Measurements from ENCODE around the gene LPCAT1. TPM values are rescaled to one million over a fixed set of nuclear protein-coding genes. Genes with fewer than 3 reads are reported as not detected.

The LPCAT1 gene
- total and polyA plus RNA-seq, 2 donors (not counting 3 experiments of a cell fraction or from before 2014, with no cell fraction given), result 28.9 to 57.2 TPM

DNA sequence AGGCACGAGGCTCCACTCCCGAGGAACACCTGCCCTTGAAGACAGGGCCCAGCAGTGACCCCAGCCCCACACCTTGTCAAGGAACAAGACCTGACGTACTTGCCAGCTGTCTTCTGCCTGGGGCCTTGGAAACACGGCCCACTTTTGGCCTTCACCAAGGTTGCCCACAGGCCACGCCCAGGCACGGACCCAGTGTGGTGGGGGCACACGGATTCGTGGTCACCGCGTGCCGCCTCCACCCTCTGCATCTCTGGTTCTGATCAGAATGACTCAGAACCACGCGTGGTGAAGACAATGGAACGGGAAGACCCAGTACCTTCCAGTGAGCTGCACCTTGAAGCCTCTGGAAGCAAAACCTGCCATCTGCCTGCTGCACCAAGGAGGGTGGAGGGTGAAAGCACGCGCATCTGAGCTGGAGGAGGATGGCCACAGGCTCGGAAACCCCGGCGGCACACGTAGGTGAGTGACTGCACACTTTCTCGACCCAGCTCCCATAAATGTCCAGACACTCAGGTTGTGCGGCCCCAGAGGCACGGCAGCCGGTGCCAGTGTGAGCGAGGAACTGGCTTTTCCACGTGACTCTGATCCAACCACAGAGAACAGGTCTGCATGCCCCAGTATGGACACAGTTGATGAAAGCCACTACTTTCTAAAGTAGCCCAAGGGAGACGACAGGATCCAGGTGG is 36.5 kb downstream of the LPCAT1 start:
- no peaks in the 10 kb centered on the region for H3K9me1 ChIP-seq (replicated peaks; ENCODE audit: control insufficient read depth, extremely low read depth, insufficient read depth, low read length)
- dilution Hi-C loops (cut with MboI; ENCODE audit: extremely low pct_ligation_motif_present, low sequenced_read_pairs) (no loop called here), intact Hi-C loops (cut with micrococcal nuclease) (no loop called here)
- H3K4me3 ChIP-seq (replicated peaks in 1 of 3; ENCODE audit: insufficient read depth in 1 of 3, low read depth in 1 of 3, low read length in 3 of 3), result no peak overlapping the region
- FAIRE-seq, result no peak
- ChIA-PET POLR2A (no interaction called here), CTCF (no interaction called here)
- DNase-seq (ENCODE audit: low read depth, low spot score), result no peak
- H3K79me2 ChIP-seq (ENCODE audit: control insufficient read depth, insufficient read depth, low read length), result no peaks in the 10 kb centered on the region
- no peak overlapping the region for H3K9ac ChIP-seq (replicated peaks; ENCODE audit: extremely low read depth, insufficient read depth, low read length)
- no TSS peak for BruUV-seq (replicated peaks)
- no peak overlapping the region for H3K4me2 ChIP-seq (ENCODE audit: insufficient read depth, low read length)
- H4K20me1 ChIP-seq (replicated peaks; ENCODE audit: control insufficient read depth, extremely low read depth, insufficient read depth, low read length), result no peaks in the 10 kb centered on the region
- H3K4me1 ChIP-seq (ENCODE audit: control insufficient read depth, extremely low read depth, insufficient read depth, low read length), result no peaks in the 10 kb centered on the region
- peaks cover 6 to 29% of the 10 kb centered on the region in 2 experiments for H3K36me3 ChIP-seq (ENCODE audit: control insufficient read depth in 2 of 2, extremely low read depth in 1 of 2, insufficient read depth in 2 of 2, low read length in 2 of 2)
- no peaks in the 10 kb centered on the region for H3K9me3 ChIP-seq (replicated peaks; ENCODE audit: control insufficient read depth, insufficient read depth, low read length)
- TF ChIP-seq POLR2A (IDR thresholded peaks at IDR 0.05; ENCODE audit: low read depth, low read length) (no peak), POLR2AphosphoS5 (IDR thresholded peaks at IDR 0.05; ENCODE audit: insufficient read depth, low read depth, low read length) (no peak), JUN (IDR thresholded peaks at IDR 0.05; ENCODE audit: borderline replicate concordance, insufficient read depth, insufficient read length, low read depth) (no peak), EZH2 (IDR thresholded peaks at IDR 0.05; ENCODE audit: borderline replicate concordance, low read depth, low read length, severe bottlenecking) (no peak), MYC (IDR thresholded peaks at IDR 0.05; ENCODE audit: low read depth, low read length) (no peak), FOS (IDR thresholded peaks at IDR 0.05; ENCODE audit: borderline replicate concordance, insufficient read depth, low read length) (no peak), GATA2 (IDR thresholded peaks at IDR 0.05; ENCODE audit: insufficient read depth, insufficient read length, low read depth, low read length) (no peak), MAX (IDR thresholded peaks at IDR 0.05; ENCODE audit: insufficient read depth, insufficient read length) (no peak)
- TF ChIP-seq, protein P1, sequence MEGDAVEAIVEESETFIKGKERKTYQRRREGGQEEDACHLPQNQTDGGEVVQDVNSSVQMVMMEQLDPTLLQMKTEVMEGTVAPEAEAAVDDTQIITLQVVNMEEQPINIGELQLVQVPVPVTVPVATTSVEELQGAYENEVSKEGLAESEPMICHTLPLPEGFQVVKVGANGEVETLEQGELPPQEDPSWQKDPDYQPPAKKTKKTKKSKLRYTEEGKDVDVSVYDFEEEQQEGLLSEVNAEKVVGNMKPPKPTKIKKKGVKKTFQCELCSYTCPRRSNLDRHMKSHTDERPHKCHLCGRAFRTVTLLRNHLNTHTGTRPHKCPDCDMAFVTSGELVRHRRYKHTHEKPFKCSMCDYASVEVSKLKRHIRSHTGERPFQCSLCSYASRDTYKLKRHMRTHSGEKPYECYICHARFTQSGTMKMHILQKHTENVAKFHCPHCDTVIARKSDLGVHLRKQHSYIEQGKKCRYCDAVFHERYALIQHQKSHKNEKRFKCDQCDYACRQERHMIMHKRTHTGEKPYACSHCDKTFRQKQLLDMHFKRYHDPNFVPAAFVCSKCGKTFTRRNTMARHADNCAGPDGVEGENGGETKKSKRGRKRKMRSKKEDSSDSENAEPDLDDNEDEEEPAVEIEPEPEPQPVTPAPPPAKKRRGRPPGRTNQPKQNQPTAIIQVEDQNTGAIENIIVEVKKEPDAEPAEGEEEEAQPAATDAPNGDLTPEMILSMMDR (IDR thresholded peaks at IDR 0.05; ENCODE audit: extremely low read depth in 1 of 2, insufficient read depth in 1 of 2, low read depth in 1 of 2, low read length in 2 of 2), result no peak
- H3K27me3 ChIP-seq (ENCODE audit: control insufficient read depth in 2 of 2, insufficient read depth in 2 of 2, low read length in 2 of 2), result no peaks in the 10 kb centered on the region
- H2AFZ ChIP-seq (ENCODE audit: low read depth, low read length), result no peak overlapping the region
- H3K27ac ChIP-seq (ENCODE audit: insufficient read depth, low read depth, low read length), result no peak overlapping the region
